Mucosa of rectum (tissue), 2 donors: ENCODE data around the gene SLC1A3.

Experiments
- H3K27ac ChIP-seq, 2 donors: one replicate each; pipeline ENCODE4 v1.7.0; 2013; ENCODE audit warnings: inconsistent platforms in 2 of 2, low read depth in 2 of 2, low read length in 2 of 2
- H3K27me3 ChIP-seq, 2 donors: one replicate each; pipeline ENCODE4 v1.7.0; 2013; ENCODE audit warnings: low read length in 2 of 2; ENCODE audit not compliant: control insufficient read depth in 2 of 2, insufficient read depth in 2 of 2
- H3K36me3 ChIP-seq, 2 donors: one replicate each; pipeline ENCODE4 v1.7.0; 2013; ENCODE audit warnings: low read length in 2 of 2; ENCODE audit not compliant: control insufficient read depth in 2 of 2, insufficient read depth in 2 of 2
- H3K4me1 ChIP-seq, 2 donors: one replicate each; pipeline ENCODE4 v1.7.0; 2013; ENCODE audit warnings: low read length in 2 of 2, mild to moderate bottlenecking in 1 of 2; ENCODE audit not compliant: control insufficient read depth in 2 of 2, insufficient read depth in 2 of 2
- H3K4me3 ChIP-seq, 2 donors: one replicate each; pipeline ENCODE4 v1.7.0; 2013; ENCODE audit warnings: low read length in 2 of 2
- H3K9ac ChIP-seq, 2 donors: one replicate each; pipeline ENCODE4 v1.7.0; 2013; ENCODE audit warnings: low read length in 2 of 2, low read depth in 1 of 2, mild to moderate bottlenecking in 1 of 2
- H3K9me3 ChIP-seq, 2 donors: one replicate each; pipeline ENCODE4 v1.7.0; 2013; ENCODE audit warnings: low read length in 2 of 2; ENCODE audit not compliant: control insufficient read depth in 2 of 2
- donor health status: healthy.
- donor health status: Normal muscosa, but diverticular disease.

Gene SLC1A3

GRCh38 chr5:36630201-36631145, 24.1 kb downstream of the SLC1A3 start:
- no peaks in the 10 kb centered on the region for H3K4me1 ChIP-seq
- H3K27ac ChIP-seq = no peak overlapping the region
- H3K9ac ChIP-seq = no peak overlapping the region
- no peaks in the 10 kb centered on the region for H3K36me3 ChIP-seq
- H3K9me3 ChIP-seq = no peaks in the 10 kb centered on the region
- no peak overlapping the region for H3K4me3 ChIP-seq
- H3K27me3 ChIP-seq = no peaks in the 10 kb centered on the region

- H3K9ac ChIP-seq = no peak overlapping the region
- no peak overlapping the region for H3K4me3 ChIP-seq
- H3K9me3 ChIP-seq = no peaks in the 10 kb centered on the region
- H3K27me3 ChIP-seq = no peaks in the 10 kb centered on the region
- no peak overlapping the region for H3K27ac ChIP-seq
- H3K4me1 ChIP-seq = no peaks in the 10 kb centered on the region
- no peaks in the 10 kb centered on the region for H3K36me3 ChIP-seq
Measured at GRCh38 chr5:36631154-36631553, 24.7 kb downstream of the SLC1A3 start.

GRCh38 chr5:36631620-36632362, 25.4 kb downstream of the SLC1A3 start:
- Histone ChIP-seq H3K9me3 (no peaks in the 10 kb centered on the region), H3K4me3 (no peak overlapping the region), H3K9ac (no peak overlapping the region), H3K27me3 (no peaks in the 10 kb centered on the region), H3K36me3 (no peaks in the 10 kb centered on the region), H3K4me1 (no peaks in the 10 kb centered on the region), H3K27ac (no peak overlapping the region)

- Histone ChIP-seq H3K4me3 (no peak overlapping the region), H3K9ac (no peak overlapping the region), H3K9me3 (no peaks in the 10 kb centered on the region), H3K36me3 (no peaks in the 10 kb centered on the region), H3K4me1 (no peaks in the 10 kb centered on the region), H3K27ac (no peak overlapping the region), H3K27me3 (no peaks in the 10 kb centered on the region)
Measured at GRCh38 chr5:36632363-36632664, 25.9 kb downstream of the SLC1A3 start.

GRCh38 chr5:36635721-36636390, 29.4 kb downstream of the SLC1A3 start:
- Histone ChIP-seq H3K36me3 (no peaks in the 10 kb centered on the region), H3K9me3 (no peaks in the 10 kb centered on the region), H3K9ac (no peak overlapping the region), H3K27ac (no peak overlapping the region), H3K4me1 (no peaks in the 10 kb centered on the region), H3K4me3 (no peak overlapping the region), H3K27me3 (no peaks in the 10 kb centered on the region)

- Histone ChIP-seq H3K9ac (no peak overlapping the region), H3K36me3 (no peaks in the 10 kb centered on the region), H3K4me3 (no peak overlapping the region), H3K27ac (no peak overlapping the region), H3K4me1 (no peaks in the 10 kb centered on the region), H3K9me3 (no peaks in the 10 kb centered on the region), H3K27me3 (no peaks in the 10 kb centered on the region)
Measured at GRCh38 chr5:36637101-36637500, 30.7 kb downstream of the SLC1A3 start.

GRCh38 chr5:36637516-36637915, 31.1 kb downstream of the SLC1A3 start:
- Histone ChIP-seq H3K4me3 (no peak overlapping the region), H3K27ac (no peak overlapping the region), H3K27me3 (no peaks in the 10 kb centered on the region), H3K4me1 (no peaks in the 10 kb centered on the region), H3K9me3 (no peaks in the 10 kb centered on the region), H3K36me3 (no peaks in the 10 kb centered on the region), H3K9ac (no peak overlapping the region)

- H3K4me1 ChIP-seq = no peaks in the 10 kb centered on the region
- H3K4me3 ChIP-seq = no peak overlapping the region
- no peaks in the 10 kb centered on the region for H3K27me3 ChIP-seq
- H3K27ac ChIP-seq = no peak overlapping the region
- no peaks in the 10 kb centered on the region for H3K9me3 ChIP-seq
- H3K36me3 ChIP-seq = no peaks in the 10 kb centered on the region
- H3K9ac ChIP-seq = no peak overlapping the region
Measured at GRCh38 chr5:36638056-36638455, 31.6 kb downstream of the SLC1A3 start.

GRCh38 chr5:36640949-36641348, 34.5 kb downstream of the SLC1A3 start:
- Histone ChIP-seq H3K4me1 (no peaks in the 10 kb centered on the region), H3K9ac (no peak overlapping the region), H3K4me3 (no peak overlapping the region), H3K36me3 (no peaks in the 10 kb centered on the region), H3K9me3 (no peaks in the 10 kb centered on the region), H3K27ac (no peak overlapping the region), H3K27me3 (no peaks in the 10 kb centered on the region)

- Histone ChIP-seq H3K27ac (no peak overlapping the region), H3K4me3 (no peak overlapping the region), H3K27me3 (no peaks in the 10 kb centered on the region), H3K36me3 (no peaks in the 10 kb centered on the region), H3K9ac (no peak overlapping the region), H3K9me3 (no peaks in the 10 kb centered on the region), H3K4me1 (no peaks in the 10 kb centered on the region)
Measured at GRCh38 chr5:36641431-36641830, 35.0 kb downstream of the SLC1A3 start.
